ENCODE measurements around the gene SPAAR. TPM values are rescaled to one million over a fixed set of nuclear protein-coding genes. Genes with fewer than 3 reads are reported as not detected.

The SPAAR gene
- total RNA-seq, 1 donor from 2014 or later, result 11.9 TPM

GRCh38 chr9:35928591-35929452 is 19.5 kb downstream of the SPAAR start:
- Histone ChIP-seq H3K27ac (no peak overlapping the region), H3K9me3 (no peaks in the 10 kb centered on the region), H3K4me3 (no peak overlapping the region), H3K36me3 (no peaks in the 10 kb centered on the region), H3K27me3 (ENCODE audit: low read depth) (no peaks in the 10 kb centered on the region), H3K4me1 (peaks cover 18% of the 10 kb centered on the region)
- ATAC-seq (no peak), DNase-seq (no peak)
- TF ChIP-seq CTCF (IDR thresholded peaks at IDR 0.05), result no peak
- intact Hi-C loops (cut with DNase I), result no loop called here

GRCh38 chr9:35929453-35929718 is 20.1 kb downstream of the SPAAR start:
- H3K9me3 ChIP-seq, result no peaks in the 10 kb centered on the region
- H3K27ac ChIP-seq, result peak overlapping the region; percentile 28
- intact Hi-C loops (cut with DNase I), result no loop called here
- TF ChIP-seq CTCF (IDR thresholded peaks at IDR 0.05), result no peak
- H3K36me3 ChIP-seq, result no peaks in the 10 kb centered on the region
- DNase-seq (no peak), ATAC-seq (no peak)
- H3K27me3 ChIP-seq (ENCODE audit: low read depth), result no peaks in the 10 kb centered on the region
- no peak overlapping the region for H3K4me3 ChIP-seq
- peaks cover 12% of the 10 kb centered on the region for H3K4me1 ChIP-seq

- no peak for DNase-seq
- Histone ChIP-seq H3K36me3 (no peaks in the 10 kb centered on the region), H3K4me1 (peaks cover 13% of the 10 kb centered on the region), H3K4me3 (no peak overlapping the region), H3K27ac (no peak overlapping the region), H3K9me3 (no peaks in the 10 kb centered on the region), H3K27me3 (ENCODE audit: low read depth) (no peaks in the 10 kb centered on the region)
- no peak for TF ChIP-seq CTCF (IDR thresholded peaks at IDR 0.05)
- intact Hi-C loops (cut with DNase I), result no loop called here
- ATAC-seq, result no peak
Observed at GRCh38 chr9:35930521-35930920, 21.2 kb downstream of the SPAAR start.

- H3K9me3 ChIP-seq, result no peaks in the 10 kb centered on the region
- no peak for DNase-seq
- intact Hi-C loops (cut with DNase I), result no loop called here
- H3K4me1 ChIP-seq, result peaks cover 18% of the 10 kb centered on the region
- no peaks in the 10 kb centered on the region for H3K27me3 ChIP-seq (ENCODE audit: low read depth)
- TF ChIP-seq CTCF (IDR thresholded peaks at IDR 0.05), result no peak
- no peaks in the 10 kb centered on the region for H3K36me3 ChIP-seq
- H3K27ac ChIP-seq, result no peak overlapping the region
- no peak overlapping the region for H3K4me3 ChIP-seq
- no peak for ATAC-seq
Observed at GRCh38 chr9:35930989-35931388, 21.7 kb downstream of the SPAAR start.

GRCh38 chr9:35932735-35933134 is 23.4 kb downstream of the SPAAR start:
- Histone ChIP-seq H3K9me3 (no peaks in the 10 kb centered on the region), H3K27ac (no peak overlapping the region)
- ATAC-seq, result peak in 1 of 2 donors; percentile 32

More at GRCh38 chr9:35932735-35933134, 23.4 kb downstream of the SPAAR start:
- Histone ChIP-seq H3K27me3 (ENCODE audit: low read depth) (no peaks in the 10 kb centered on the region), H3K36me3 (no peaks in the 10 kb centered on the region), H3K4me3 (no peak overlapping the region), H3K4me1 (peaks cover 24% of the 10 kb centered on the region)
- DNase-seq, result no peak
- TF ChIP-seq CTCF (IDR thresholded peaks at IDR 0.05), result no peak
- intact Hi-C loops (cut with DNase I), result no loop called here

Data from lower lobe of right lung (tissue), 2 donors.